ENCODE measurements around the gene ITPR2. TPM values are rescaled to one million over a fixed set of nuclear protein-coding genes. Genes with fewer than 3 reads are reported as not detected.

Gene ITPR2
- total RNA-seq, 1 donor from 2014 or later = 14.6 TPM

GRCh38 chr12:26460361-26460760 lies 372.6 kb downstream of the ITPR2 start:
- no peak overlapping the region for H3K9ac ChIP-seq (ENCODE audit: low read depth in 1 of 3, low read length in 3 of 3)
- peaks cover 0 to 8% (median 3%) of the 10 kb centered on the region in 3 donors for H3K36me3 ChIP-seq (ENCODE audit: control insufficient read depth in 3 of 3, insufficient read depth in 3 of 3, low read length in 3 of 3)
- no peak overlapping the region for H3K4me3 ChIP-seq (ENCODE audit: low read length in 3 of 3)
- no peaks in the 10 kb centered on the region for H3K27me3 ChIP-seq (ENCODE audit: control insufficient read depth in 3 of 3, insufficient read depth in 3 of 3, low read length in 3 of 3)
- H3K4me1 ChIP-seq (ENCODE audit: control insufficient read depth in 3 of 3, insufficient read depth in 3 of 3, low read length in 3 of 3) = no peaks in the 10 kb centered on the region
- no peaks in the 10 kb centered on the region for H3K9me3 ChIP-seq (ENCODE audit: control insufficient read depth in 3 of 3, low read length in 3 of 3)
- no peak overlapping the region for H3K27ac ChIP-seq (ENCODE audit: low read depth, low read length)

- H3K9me3 ChIP-seq (ENCODE audit: control insufficient read depth in 3 of 3, low read length in 3 of 3) = no peaks in the 10 kb centered on the region
- peaks cover 0 to 8% (median 3%) of the 10 kb centered on the region in 3 donors for H3K36me3 ChIP-seq (ENCODE audit: control insufficient read depth in 3 of 3, insufficient read depth in 3 of 3, low read length in 3 of 3)
- no peaks in the 10 kb centered on the region for H3K4me1 ChIP-seq (ENCODE audit: control insufficient read depth in 3 of 3, insufficient read depth in 3 of 3, low read length in 3 of 3)
- no peak overlapping the region for H3K27ac ChIP-seq (ENCODE audit: low read depth, low read length)
- no peak overlapping the region for H3K9ac ChIP-seq (ENCODE audit: low read depth in 1 of 3, low read length in 3 of 3)
- H3K27me3 ChIP-seq (ENCODE audit: control insufficient read depth in 3 of 3, insufficient read depth in 3 of 3, low read length in 3 of 3) = no peaks in the 10 kb centered on the region
- H3K4me3 ChIP-seq (ENCODE audit: low read length in 3 of 3) = no peak overlapping the region
These were observed 376.9 kb downstream of the ITPR2 start for GRCh38 chr12:26455936-26456574.

DNA sequence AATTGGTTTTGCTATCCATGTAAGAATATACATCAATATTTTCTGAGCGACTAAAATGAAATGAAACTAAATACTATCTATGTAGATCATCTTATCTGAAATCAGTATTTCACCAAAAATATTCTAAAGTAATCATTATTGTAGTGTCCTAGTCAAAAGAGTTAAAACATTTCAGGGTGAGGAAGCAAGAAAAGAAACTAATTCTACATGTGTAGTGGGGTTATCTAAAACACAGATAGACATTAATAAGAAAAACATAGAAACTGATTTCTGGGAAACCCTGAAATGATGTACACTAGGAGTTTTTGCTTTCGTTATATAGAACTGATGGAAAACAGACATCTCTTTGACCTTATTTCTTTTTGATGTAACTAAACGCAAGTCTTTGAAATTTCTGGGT lies 379.7 kb downstream of the ITPR2 start:
- H3K4me1 ChIP-seq (ENCODE audit: control insufficient read depth in 3 of 3, insufficient read depth in 3 of 3, low read length in 3 of 3) = no peaks in the 10 kb centered on the region
- no peak overlapping the region for H3K27ac ChIP-seq (ENCODE audit: low read depth, low read length)
- no peak overlapping the region for H3K9ac ChIP-seq (ENCODE audit: low read depth in 1 of 3, low read length in 3 of 3)
- no peak overlapping the region for H3K4me3 ChIP-seq (ENCODE audit: low read length in 3 of 3)
- H3K27me3 ChIP-seq (ENCODE audit: control insufficient read depth in 3 of 3, insufficient read depth in 3 of 3, low read length in 3 of 3) = no peaks in the 10 kb centered on the region
- no peaks in the 10 kb centered on the region for H3K9me3 ChIP-seq (ENCODE audit: control insufficient read depth in 3 of 3, low read length in 3 of 3)
- H3K36me3 ChIP-seq (ENCODE audit: control insufficient read depth in 3 of 3, insufficient read depth in 3 of 3, low read length in 3 of 3) = peaks cover 0 to 7% (median 3%) of the 10 kb centered on the region in 3 donors

GRCh38 chr12:26452511-26452910 lies 380.5 kb downstream of the ITPR2 start:
- H3K4me3 ChIP-seq (ENCODE audit: low read length in 3 of 3) = no peak overlapping the region
- no peaks in the 10 kb centered on the region for H3K27me3 ChIP-seq (ENCODE audit: control insufficient read depth in 3 of 3, insufficient read depth in 3 of 3, low read length in 3 of 3)
- H3K4me1 ChIP-seq (ENCODE audit: control insufficient read depth in 3 of 3, insufficient read depth in 3 of 3, low read length in 3 of 3) = no peaks in the 10 kb centered on the region
- H3K9ac ChIP-seq (ENCODE audit: low read depth in 1 of 3, low read length in 3 of 3) = no peak overlapping the region
- H3K36me3 ChIP-seq (ENCODE audit: control insufficient read depth in 3 of 3, insufficient read depth in 3 of 3, low read length in 3 of 3) = peaks cover 0 to 2% (median 2%) of the 10 kb centered on the region in 3 donors
- H3K27ac ChIP-seq (ENCODE audit: low read depth, low read length) = no peak overlapping the region
- H3K9me3 ChIP-seq (ENCODE audit: control insufficient read depth in 3 of 3, low read length in 3 of 3) = no peaks in the 10 kb centered on the region

- Histone ChIP-seq H3K27ac (ENCODE audit: low read depth, low read length) (no peak overlapping the region), H3K9ac (ENCODE audit: low read depth in 1 of 3, low read length in 3 of 3) (no peak overlapping the region), H3K9me3 (ENCODE audit: control insufficient read depth in 3 of 3, low read length in 3 of 3) (no peaks in the 10 kb centered on the region), H3K4me1 (ENCODE audit: control insufficient read depth in 3 of 3, insufficient read depth in 3 of 3, low read length in 3 of 3) (no peaks in the 10 kb centered on the region), H3K36me3 (ENCODE audit: control insufficient read depth in 3 of 3, insufficient read depth in 3 of 3, low read length in 3 of 3) (no peaks in the 10 kb centered on the region), H3K4me3 (ENCODE audit: low read length in 3 of 3) (no peak overlapping the region), H3K27me3 (ENCODE audit: control insufficient read depth in 3 of 3, insufficient read depth in 3 of 3, low read length in 3 of 3) (no peaks in the 10 kb centered on the region)
These were observed 381.2 kb downstream of the ITPR2 start for GRCh38 chr12:26451763-26452162.

DNA sequence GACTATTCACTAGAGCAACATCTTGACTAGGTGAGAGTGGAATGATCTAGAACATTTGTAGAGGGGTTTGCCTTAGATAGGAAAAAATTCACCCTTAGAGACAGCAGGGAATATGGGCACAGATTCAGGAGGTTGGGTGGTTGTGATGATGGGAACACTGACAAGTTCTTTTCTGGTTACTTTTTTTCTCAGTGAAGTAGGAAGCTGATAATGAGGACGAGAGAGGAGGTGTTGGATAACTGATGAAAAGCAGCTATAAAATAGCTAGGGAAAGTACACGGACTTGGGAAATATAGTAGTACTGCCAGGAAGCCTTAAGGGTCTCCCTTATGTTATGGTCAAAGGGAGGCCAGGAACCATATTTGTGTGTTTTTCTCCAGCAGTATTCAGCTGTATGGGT lies 387.1 kb downstream of the ITPR2 start:
- Histone ChIP-seq H3K27ac (ENCODE audit: low read depth, low read length) (no peak overlapping the region), H3K36me3 (ENCODE audit: control insufficient read depth in 3 of 3, insufficient read depth in 3 of 3, low read length in 3 of 3) (peaks cover 0 to 3% (median 0%) of the 10 kb centered on the region in 3 donors), H3K9me3 (ENCODE audit: control insufficient read depth in 3 of 3, low read length in 3 of 3) (no peaks in the 10 kb centered on the region), H3K27me3 (ENCODE audit: control insufficient read depth in 3 of 3, insufficient read depth in 3 of 3, low read length in 3 of 3) (no peaks in the 10 kb centered on the region), H3K4me1 (ENCODE audit: control insufficient read depth in 3 of 3, insufficient read depth in 3 of 3, low read length in 3 of 3) (no peaks in the 10 kb centered on the region), H3K9ac (ENCODE audit: low read depth in 1 of 3, low read length in 3 of 3) (no peak overlapping the region), H3K4me3 (ENCODE audit: low read length in 3 of 3) (no peak overlapping the region)

GRCh38 chr12:26443309-26443708 lies 389.7 kb downstream of the ITPR2 start:
- Histone ChIP-seq H3K9ac (ENCODE audit: low read depth in 1 of 3, low read length in 3 of 3) (no peak overlapping the region), H3K4me3 (ENCODE audit: low read length in 3 of 3) (no peak overlapping the region), H3K4me1 (ENCODE audit: control insufficient read depth in 3 of 3, insufficient read depth in 3 of 3, low read length in 3 of 3) (no peaks in the 10 kb centered on the region), H3K27ac (ENCODE audit: low read depth, low read length) (no peak overlapping the region), H3K27me3 (ENCODE audit: control insufficient read depth in 3 of 3, insufficient read depth in 3 of 3, low read length in 3 of 3) (no peaks in the 10 kb centered on the region), H3K36me3 (ENCODE audit: control insufficient read depth in 3 of 3, insufficient read depth in 3 of 3, low read length in 3 of 3) (peaks cover 0 to 3% (median 0%) of the 10 kb centered on the region in 3 donors), H3K9me3 (ENCODE audit: control insufficient read depth in 3 of 3, low read length in 3 of 3) (no peaks in the 10 kb centered on the region)

- Histone ChIP-seq H3K27ac (ENCODE audit: low read depth, low read length) (no peak overlapping the region), H3K27me3 (ENCODE audit: control insufficient read depth in 3 of 3, insufficient read depth in 3 of 3, low read length in 3 of 3) (no peaks in the 10 kb centered on the region), H3K4me3 (ENCODE audit: low read length in 3 of 3) (no peak overlapping the region), H3K9ac (ENCODE audit: low read depth in 1 of 3, low read length in 3 of 3) (no peak overlapping the region), H3K4me1 (ENCODE audit: control insufficient read depth in 3 of 3, insufficient read depth in 3 of 3, low read length in 3 of 3) (no peaks in the 10 kb centered on the region), H3K36me3 (ENCODE audit: control insufficient read depth in 3 of 3, insufficient read depth in 3 of 3, low read length in 3 of 3) (peaks cover 0 to 3% (median 0%) of the 10 kb centered on the region in 3 donors), H3K9me3 (ENCODE audit: control insufficient read depth in 3 of 3, low read length in 3 of 3) (no peaks in the 10 kb centered on the region)
These were observed 391.6 kb downstream of the ITPR2 start for GRCh38 chr12:26441434-26441833.

DNA sequence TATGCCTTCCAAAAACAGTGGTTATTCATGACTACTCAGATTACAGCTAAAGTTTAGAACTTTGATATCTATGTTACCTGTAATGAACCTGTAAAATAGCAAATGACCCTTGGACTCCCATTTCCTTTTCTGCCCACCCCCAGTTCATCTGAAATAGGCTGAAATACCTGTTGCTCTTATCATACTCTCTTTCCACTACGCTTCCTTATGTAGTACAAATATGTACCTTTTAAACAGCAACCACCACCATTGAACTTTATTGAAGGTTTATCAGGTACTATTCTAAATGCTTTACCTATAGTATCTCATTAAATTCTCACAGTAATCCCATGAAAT lies 398.0 kb downstream of the ITPR2 start:
- Histone ChIP-seq H3K36me3 (ENCODE audit: control insufficient read depth in 3 of 3, insufficient read depth in 3 of 3, low read length in 3 of 3) (no peaks in the 10 kb centered on the region), H3K27ac (ENCODE audit: low read depth, low read length) (no peak overlapping the region), H3K4me3 (ENCODE audit: low read length in 3 of 3) (no peak overlapping the region), H3K4me1 (ENCODE audit: control insufficient read depth in 3 of 3, insufficient read depth in 3 of 3, low read length in 3 of 3) (no peaks in the 10 kb centered on the region), H3K9ac (ENCODE audit: low read depth in 1 of 3, low read length in 3 of 3) (no peak overlapping the region), H3K9me3 (ENCODE audit: control insufficient read depth in 3 of 3, low read length in 3 of 3) (no peaks in the 10 kb centered on the region), H3K27me3 (ENCODE audit: control insufficient read depth in 3 of 3, insufficient read depth in 3 of 3, low read length in 3 of 3) (no peaks in the 10 kb centered on the region)

- Histone ChIP-seq H3K9ac (ENCODE audit: low read depth in 1 of 3, low read length in 3 of 3) (no peak overlapping the region), H3K36me3 (ENCODE audit: control insufficient read depth in 3 of 3, insufficient read depth in 3 of 3, low read length in 3 of 3) (no peaks in the 10 kb centered on the region), H3K4me3 (ENCODE audit: low read length in 3 of 3) (no peak overlapping the region), H3K9me3 (ENCODE audit: control insufficient read depth in 3 of 3, low read length in 3 of 3) (no peaks in the 10 kb centered on the region), H3K27me3 (ENCODE audit: control insufficient read depth in 3 of 3, insufficient read depth in 3 of 3, low read length in 3 of 3) (no peaks in the 10 kb centered on the region), H3K4me1 (ENCODE audit: control insufficient read depth in 3 of 3, insufficient read depth in 3 of 3, low read length in 3 of 3) (no peaks in the 10 kb centered on the region), H3K27ac (ENCODE audit: low read depth, low read length) (no peak overlapping the region)
These were observed 398.5 kb downstream of the ITPR2 start for GRCh38 chr12:26434299-26435068.

All from skeletal muscle tissue (tissue), 4 donors.